ENCODE results near the gene PBX2. TPM values are rescaled to one million over a fixed set of nuclear protein-coding genes. Genes with fewer than 3 reads are reported as not detected.

PBX2 gene
- total and polyA plus RNA-seq, 2 donors (not counting 1 experiment from before 2014, with no cell fraction given) = 35.0 to 39.4 TPM

DNA sequence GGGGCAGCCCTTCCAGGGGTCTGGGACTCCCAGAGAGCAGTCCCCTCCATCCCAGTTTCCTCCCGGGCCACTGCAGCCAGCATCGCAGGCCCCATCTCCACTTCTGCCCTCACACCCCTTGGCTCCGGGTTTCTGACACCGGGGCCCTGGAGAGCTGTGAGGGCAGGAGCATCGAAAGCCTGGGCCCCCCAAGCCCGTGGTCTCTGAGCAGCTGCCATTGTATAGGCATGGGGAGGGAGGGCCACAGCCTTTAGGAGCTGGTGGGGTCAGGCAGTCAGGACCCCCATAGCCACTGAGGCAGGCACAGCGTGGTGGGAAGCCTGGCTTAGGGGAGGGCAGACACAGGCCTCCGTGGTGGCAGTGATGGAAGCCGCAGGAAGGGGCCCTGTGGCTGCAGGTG lies 12.2 kb upstream of the PBX2 start:
- Histone ChIP-seq H3K4me3 (replicated peaks in 1 of 4; ENCODE audit: control extremely low read depth in 1 of 4, insufficient read depth in 1 of 4, low read depth in 3 of 4, low read length in 4 of 4) (no peak overlapping the region), H2AFZ (ENCODE audit: low read length) (no peak overlapping the region), H3K4me2 (ENCODE audit: extremely low read depth, insufficient read depth, low read length) (no peak overlapping the region), H3K36me3 (ENCODE audit: control insufficient read depth, insufficient read depth, low read length) (no peaks in the 10 kb centered on the region), H3K79me2 (ENCODE audit: control insufficient read depth, insufficient read depth, low read length) (no peaks in the 10 kb centered on the region), H3K9ac (ENCODE audit: insufficient read depth, low read length) (no peak overlapping the region), H4K20me1 (ENCODE audit: control insufficient read depth, extremely low read depth, insufficient read depth, low read length) (no peaks in the 10 kb centered on the region), H3K27ac (ENCODE audit: insufficient read depth, low read length) (no peak overlapping the region), H3K9me3 (ENCODE audit: control insufficient read depth, insufficient read depth, low read depth, low read length) (no peaks in the 10 kb centered on the region), H3K27me3 (ENCODE audit: control insufficient read depth, insufficient read depth, low read length) (peaks cover 9% of the 10 kb centered on the region), H3K4me1 (ENCODE audit: control insufficient read depth, extremely low read depth, insufficient read depth, low read length) (peaks cover under 1% of the 10 kb centered on the region)
- DNase-seq (ENCODE audit: low read depth in 2 of 2) = no peak
- TF ChIP-seq, protein P1, sequence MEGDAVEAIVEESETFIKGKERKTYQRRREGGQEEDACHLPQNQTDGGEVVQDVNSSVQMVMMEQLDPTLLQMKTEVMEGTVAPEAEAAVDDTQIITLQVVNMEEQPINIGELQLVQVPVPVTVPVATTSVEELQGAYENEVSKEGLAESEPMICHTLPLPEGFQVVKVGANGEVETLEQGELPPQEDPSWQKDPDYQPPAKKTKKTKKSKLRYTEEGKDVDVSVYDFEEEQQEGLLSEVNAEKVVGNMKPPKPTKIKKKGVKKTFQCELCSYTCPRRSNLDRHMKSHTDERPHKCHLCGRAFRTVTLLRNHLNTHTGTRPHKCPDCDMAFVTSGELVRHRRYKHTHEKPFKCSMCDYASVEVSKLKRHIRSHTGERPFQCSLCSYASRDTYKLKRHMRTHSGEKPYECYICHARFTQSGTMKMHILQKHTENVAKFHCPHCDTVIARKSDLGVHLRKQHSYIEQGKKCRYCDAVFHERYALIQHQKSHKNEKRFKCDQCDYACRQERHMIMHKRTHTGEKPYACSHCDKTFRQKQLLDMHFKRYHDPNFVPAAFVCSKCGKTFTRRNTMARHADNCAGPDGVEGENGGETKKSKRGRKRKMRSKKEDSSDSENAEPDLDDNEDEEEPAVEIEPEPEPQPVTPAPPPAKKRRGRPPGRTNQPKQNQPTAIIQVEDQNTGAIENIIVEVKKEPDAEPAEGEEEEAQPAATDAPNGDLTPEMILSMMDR (conservative IDR thresholded peaks at IDR 0.05 in 1 of 2, IDR thresholded peaks at IDR 0.05 in 1 of 2; ENCODE audit: low read depth in 1 of 2, low read length in 2 of 2) = no peak
- TF ChIP-seq EZH2 (IDR thresholded peaks at IDR 0.05; ENCODE audit: low read length, missing control alignments) = no peak

DNA sequence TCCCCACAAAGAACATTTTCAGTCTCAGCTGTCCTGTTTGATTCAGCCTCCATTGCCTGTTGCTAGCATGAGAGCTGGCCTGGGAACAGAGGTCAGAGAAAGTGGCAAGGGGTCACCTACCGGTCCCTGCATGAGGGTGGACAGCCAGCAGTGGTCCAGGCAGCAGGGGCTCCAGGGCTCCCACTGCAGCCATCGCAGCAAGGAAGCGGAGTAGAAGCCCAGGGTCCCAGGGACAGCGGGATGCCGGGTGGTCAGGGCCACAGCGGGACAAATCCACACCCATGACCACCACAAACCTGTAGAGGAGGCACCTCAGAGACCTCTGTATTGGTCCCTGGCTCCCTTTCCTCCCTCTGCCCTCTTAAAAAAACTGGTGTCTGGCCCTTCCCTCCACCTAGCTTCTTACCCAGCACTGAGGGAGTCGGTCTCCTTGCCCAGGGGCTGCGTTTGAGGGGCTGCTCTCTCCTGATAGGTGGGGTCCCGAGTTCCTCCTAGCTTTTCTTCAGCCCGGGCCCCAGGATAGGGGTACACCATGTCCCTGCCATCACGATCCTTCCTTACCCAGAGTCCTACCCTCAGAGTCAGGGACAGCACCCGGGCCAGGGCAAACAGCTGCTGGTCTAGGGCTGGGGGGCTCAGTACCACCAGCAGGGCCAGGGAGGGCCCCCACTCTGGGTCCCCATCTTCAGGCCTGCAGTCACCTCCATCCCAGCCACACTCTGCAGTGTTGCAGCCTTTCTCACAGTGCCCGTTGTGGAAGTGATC lies 10.9 kb upstream of the PBX2 start:
- TF ChIP-seq EZH2 (IDR thresholded peaks at IDR 0.05; ENCODE audit: low read length, missing control alignments) = no peak
- TF ChIP-seq, protein P1 (conservative IDR thresholded peaks at IDR 0.05 in 1 of 2, IDR thresholded peaks at IDR 0.05 in 1 of 2; ENCODE audit: low read depth in 1 of 2, low read length in 2 of 2) = no peak
- H3K4me2 ChIP-seq (ENCODE audit: extremely low read depth, insufficient read depth, low read length) = no peak overlapping the region
- no peak overlapping the region for H3K27ac ChIP-seq (ENCODE audit: insufficient read depth, low read length)
- no peak overlapping the region for H2AFZ ChIP-seq (ENCODE audit: low read length)
- no peak overlapping the region for H3K4me3 ChIP-seq (replicated peaks in 1 of 4; ENCODE audit: control extremely low read depth in 1 of 4, insufficient read depth in 1 of 4, low read depth in 3 of 4, low read length in 4 of 4)
- no peaks in the 10 kb centered on the region for H4K20me1 ChIP-seq (ENCODE audit: control insufficient read depth, extremely low read depth, insufficient read depth, low read length)
- DNase-seq (ENCODE audit: low read depth in 2 of 2) = no peak
- peaks cover 9% of the 10 kb centered on the region for H3K27me3 ChIP-seq (ENCODE audit: control insufficient read depth, insufficient read depth, low read length)
- no peaks in the 10 kb centered on the region for H3K79me2 ChIP-seq (ENCODE audit: control insufficient read depth, insufficient read depth, low read length)
- peaks cover 6% of the 10 kb centered on the region for H3K4me1 ChIP-seq (ENCODE audit: control insufficient read depth, extremely low read depth, insufficient read depth, low read length)
- H3K36me3 ChIP-seq (ENCODE audit: control insufficient read depth, insufficient read depth, low read length) = no peaks in the 10 kb centered on the region
- no peaks in the 10 kb centered on the region for H3K9me3 ChIP-seq (ENCODE audit: control insufficient read depth, insufficient read depth, low read depth, low read length)
- no peak overlapping the region for H3K9ac ChIP-seq (ENCODE audit: insufficient read depth, low read length)

DNA sequence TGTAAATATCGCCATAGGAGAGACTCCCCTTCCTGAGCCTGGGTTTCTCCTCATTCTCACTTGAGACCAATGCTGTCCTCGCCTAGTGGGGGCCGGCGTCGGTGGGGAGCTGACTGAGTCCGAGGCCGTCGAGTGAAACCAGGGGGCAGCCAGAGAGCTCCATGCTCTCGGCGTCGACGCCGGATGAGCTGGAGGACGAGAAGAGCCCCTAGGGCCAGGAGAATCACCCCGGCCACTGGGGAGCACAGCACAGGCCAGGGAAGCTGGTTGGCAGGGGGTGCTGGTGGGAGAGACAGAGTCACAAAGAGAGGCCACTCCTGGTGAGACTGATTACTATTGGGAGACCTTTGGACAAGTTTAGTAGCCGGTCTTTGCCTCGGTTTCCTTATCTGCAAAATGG lies 8.9 kb upstream of the PBX2 start:
- peaks cover 6% of the 10 kb centered on the region for H3K4me1 ChIP-seq (ENCODE audit: control insufficient read depth, extremely low read depth, insufficient read depth, low read length)
- H3K9me3 ChIP-seq (ENCODE audit: control insufficient read depth, insufficient read depth, low read depth, low read length) = no peaks in the 10 kb centered on the region
- no peak overlapping the region for H3K27ac ChIP-seq (ENCODE audit: insufficient read depth, low read length)
- H3K36me3 ChIP-seq (ENCODE audit: control insufficient read depth, insufficient read depth, low read length) = no peaks in the 10 kb centered on the region
- no peak for TF ChIP-seq EZH2 (IDR thresholded peaks at IDR 0.05; ENCODE audit: low read length, missing control alignments)
- TF ChIP-seq, protein P1 (conservative IDR thresholded peaks at IDR 0.05 in 1 of 2, IDR thresholded peaks at IDR 0.05 in 1 of 2; ENCODE audit: low read depth in 1 of 2, low read length in 2 of 2) = no peak
- peaks cover 9% of the 10 kb centered on the region for H3K27me3 ChIP-seq (ENCODE audit: control insufficient read depth, insufficient read depth, low read length)
- no peaks in the 10 kb centered on the region for H3K79me2 ChIP-seq (ENCODE audit: control insufficient read depth, insufficient read depth, low read length)
- no peak for DNase-seq (ENCODE audit: low read depth in 2 of 2)
- H2AFZ ChIP-seq (ENCODE audit: low read length) = no peak overlapping the region
- H3K4me3 ChIP-seq (replicated peaks in 1 of 4; ENCODE audit: control extremely low read depth in 1 of 4, insufficient read depth in 1 of 4, low read depth in 3 of 4, low read length in 4 of 4) = no peak overlapping the region
- no peak overlapping the region for H3K4me2 ChIP-seq (ENCODE audit: extremely low read depth, insufficient read depth, low read length)
- no peaks in the 10 kb centered on the region for H4K20me1 ChIP-seq (ENCODE audit: control insufficient read depth, extremely low read depth, insufficient read depth, low read length)
- no peak overlapping the region for H3K9ac ChIP-seq (ENCODE audit: insufficient read depth, low read length)

Measured in fibroblast of lung (primary cell).